H9 (cell line): ENCODE results near the gene FAM219B. TPM values are rescaled to one million over a fixed set of nuclear protein-coding genes. Genes with fewer than 3 reads are reported as not detected.

Experiments
- DNase-seq: peaks from one replicate; pipeline ENCODE4 v3.0.0-alpha.2; 2017
- H2AFZ ChIP-seq: one replicate; pipeline ENCODE4 v1.6.1; 2013; ENCODE audit warnings: mild to moderate bottlenecking, low read length, control low read depth, moderate library complexity
- H2AK5ac ChIP-seq: 2 replicates; pipeline ENCODE4 v1.6.1; 2013; ENCODE audit warnings: low read length, control low read depth, mixed read lengths; ENCODE audit not compliant: insufficient read length
- H2BK120ac ChIP-seq: one replicate; pipeline ENCODE4 v1.6.1; 2013; ENCODE audit warnings: low read depth, mild to moderate bottlenecking, low read length, control low read depth, inconsistent platforms; ENCODE audit not compliant: poor library complexity, severe bottlenecking
- H2BK12ac ChIP-seq: 2 replicates; pipeline ENCODE4 v1.6.1; 2013; ENCODE audit warnings: low read length, control low read depth, mixed read lengths, low read depth; ENCODE audit not compliant: insufficient read length
- H2BK15ac ChIP-seq: 2 replicates; pipeline ENCODE4 v1.6.1; 2013; ENCODE audit warnings: low read depth, low read length, control low read depth
- H2BK20ac ChIP-seq: one replicate; pipeline ENCODE4 v1.6.1; 2013; ENCODE audit warnings: low read depth, mild to moderate bottlenecking, low read length, control low read depth, inconsistent platforms; ENCODE audit not compliant: poor library complexity, severe bottlenecking
- H2BK5ac ChIP-seq: 2 replicates; pipeline ENCODE4 v1.6.1; 2013; ENCODE audit warnings: low read length, control low read depth, mixed read lengths; ENCODE audit not compliant: insufficient read length
- H3K14ac ChIP-seq: 2 replicates; pipeline ENCODE4 v1.6.1; 2013; ENCODE audit warnings: low read length, control low read depth; ENCODE audit not compliant: insufficient read depth
- H3K18ac ChIP-seq: 2 replicates; pipeline ENCODE4 v1.6.1; 2013; ENCODE audit warnings: low read depth, mild to moderate bottlenecking, mixed read lengths, low read length, control low read depth; ENCODE audit not compliant: insufficient read length
- H3K23ac ChIP-seq: 2 replicates; pipeline ENCODE4 v1.6.1; 2013; ENCODE audit warnings: low read length, control low read depth, mixed read lengths, low read depth; ENCODE audit not compliant: insufficient read length
- H3K23me2 ChIP-seq: 2 replicates; pipeline ENCODE4 v1.6.1; 2013; ENCODE audit warnings: low read depth, mild to moderate bottlenecking, mixed read lengths, low read length, control low read depth; ENCODE audit not compliant: insufficient read length, poor library complexity, severe bottlenecking
- H3K27ac ChIP-seq: 2 replicates; pipeline ENCODE4 v1.5.1; 2013; ENCODE audit warnings: low read length, control low read depth, mixed read lengths, low read depth; ENCODE audit not compliant: insufficient read length
- H3K27me3 ChIP-seq: 2 replicates; pipeline ENCODE4 v1.6.1; 2013; ENCODE audit warnings: low read length, control low read depth, inconsistent platforms; ENCODE audit not compliant: insufficient read depth
- H3K4ac ChIP-seq: 2 replicates; pipeline ENCODE4 v1.6.1; 2013; ENCODE audit warnings: low read depth, mild to moderate bottlenecking, control low read depth, inconsistent platforms, low read length, moderate library complexity
- H3K4me1 ChIP-seq: 2 replicates; pipeline ENCODE4 v1.6.1; 2013; ENCODE audit warnings: low read length, control low read depth, inconsistent platforms; ENCODE audit not compliant: insufficient read depth
- H3K4me2 ChIP-seq: 2 replicates; pipeline ENCODE4 v1.6.1; 2013; ENCODE audit warnings: low read length, control low read depth, mixed read lengths; ENCODE audit not compliant: insufficient read length, insufficient read depth
- H3K56ac ChIP-seq: 2 replicates; pipeline ENCODE4 v1.6.1; 2013; ENCODE audit warnings: low read depth, mild to moderate bottlenecking, mixed read lengths, low read length, control low read depth; ENCODE audit not compliant: insufficient read length
- H3K79me1 ChIP-seq: 2 replicates; pipeline ENCODE4 v1.6.1; 2013; ENCODE audit warnings: low read depth, mild to moderate bottlenecking, moderate library complexity, low read length, control low read depth, inconsistent platforms; ENCODE audit not compliant: insufficient read depth, poor library complexity, severe bottlenecking
- H3K79me2 ChIP-seq: 2 replicates; pipeline ENCODE4 v1.6.1; 2013; ENCODE audit warnings: low read length, control low read depth, inconsistent platforms; ENCODE audit not compliant: insufficient read depth
- H3K9ac ChIP-seq: 2 replicates; pipeline ENCODE4 v1.6.1; 2013; ENCODE audit warnings: low read length, control low read depth, mixed read lengths; ENCODE audit not compliant: insufficient read length; ENCODE audit errors: extremely low read depth
- H3K9me3 ChIP-seq: one replicate; pipeline ENCODE4 v1.6.1; 2013; ENCODE audit warnings: low read depth, low read length, inconsistent platforms; ENCODE audit not compliant: control insufficient read depth
- H3T11ph ChIP-seq: one replicate; pipeline ENCODE4 v1.6.1; 2013; ENCODE audit warnings: mild to moderate bottlenecking, low read length, control low read depth, inconsistent platforms
- H4K20me1 ChIP-seq: one replicate; pipeline ENCODE4 v1.6.1; 2013; ENCODE audit not compliant: control insufficient read depth, insufficient read length, insufficient read depth
- H4K5ac ChIP-seq: 2 replicates; pipeline ENCODE4 v1.6.1; 2013; ENCODE audit warnings: low read depth, mild to moderate bottlenecking, mixed read lengths, low read length, control low read depth; ENCODE audit not compliant: insufficient read length
- H4K8ac ChIP-seq: replicated peaks from 2 replicates; pipeline ENCODE4 v1.6.1; 2013; ENCODE audit warnings: low read length, control low read depth, mixed read lengths, low read depth; ENCODE audit not compliant: insufficient read length
- H4K91ac ChIP-seq: 2 replicates; pipeline ENCODE4 v1.6.1; 2013; ENCODE audit warnings: low read depth, mild to moderate bottlenecking, moderate library complexity, mixed read lengths, low read length, control low read depth; ENCODE audit not compliant: insufficient read length
- H3K27ac Mint-ChIP-seq, 3 experiments: 2 replicates in 2 of 3; 3 replicates in 1 of 3; pipeline ENCODE4 v1.8.0; 2020 to 2021; ENCODE audit warnings: mixed read lengths in 3 of 3, mild to moderate bottlenecking in 1 of 3, moderate library complexity in 1 of 3
- H3K27me3 Mint-ChIP-seq: 2 replicates; pipeline ENCODE4 v1.8.0; 2021; ENCODE audit warnings: low read depth, mild to moderate bottlenecking, moderate library complexity, mixed read lengths
- H3K36me3 Mint-ChIP-seq, 3 experiments: 2 replicates in 2 of 3; 3 replicates in 1 of 3; pipeline ENCODE4 v1.8.0; 2020 to 2021; ENCODE audit warnings: low read depth in 3 of 3, mixed read lengths in 3 of 3; ENCODE audit not compliant: insufficient read depth in 1 of 3
- H3K4me1 Mint-ChIP-seq, 2 experiments: 2 replicates each; pipeline ENCODE4 v1.8.0; 2020; ENCODE audit warnings: mixed read lengths in 2 of 2
- H3K4me3 Mint-ChIP-seq, 2 experiments: 2 replicates in 1 of 2; 3 replicates in 1 of 2; pipeline ENCODE4 v1.8.0; 2020 to 2021; ENCODE audit warnings: mild to moderate bottlenecking in 2 of 2, mixed read lengths in 2 of 2, moderate library complexity in 1 of 2
- H3K9me3 Mint-ChIP-seq, 2 experiments: 2 replicates in 1 of 2; 3 replicates in 1 of 2; pipeline ENCODE4 v1.8.0; 2020; ENCODE audit warnings: mild to moderate bottlenecking in 2 of 2, mixed read lengths in 2 of 2, moderate library complexity in 1 of 2
- WGBS: extraction: QIAGEN DNeasy Blood & Tissue Kit; methylation state at CpG from one replicate; pipeline ENCODE4 v1.1.7; 2013; ENCODE audit warnings: missing lambda C conversion rate, low lambda C conversion rate, mixed read lengths; ENCODE audit not compliant: insufficient read length; ENCODE audit errors: extremely low coverage; 5-methylcytosine and 5-hydroxymethylcytosine counted together
- total RNA-seq: library from RNA; stranded (reverse); gene quantifications from 2 replicates; pipeline ENCODE4 v1.2.1, GENCODE V29; 2021
- TF ChIP-seq, protein P1 (sequence below): fragments of 200-600 bp; sonication (generic); conservative IDR thresholded peaks from 3 replicates; pipeline ENCODE4 v1.8.0; 2021; ENCODE audit warnings: antibody characterized with exemption, mild to moderate bottlenecking

The FAM219B gene
- total RNA-seq, 1 experiment from 2014 or later, result 60.3 TPM

DNA sequence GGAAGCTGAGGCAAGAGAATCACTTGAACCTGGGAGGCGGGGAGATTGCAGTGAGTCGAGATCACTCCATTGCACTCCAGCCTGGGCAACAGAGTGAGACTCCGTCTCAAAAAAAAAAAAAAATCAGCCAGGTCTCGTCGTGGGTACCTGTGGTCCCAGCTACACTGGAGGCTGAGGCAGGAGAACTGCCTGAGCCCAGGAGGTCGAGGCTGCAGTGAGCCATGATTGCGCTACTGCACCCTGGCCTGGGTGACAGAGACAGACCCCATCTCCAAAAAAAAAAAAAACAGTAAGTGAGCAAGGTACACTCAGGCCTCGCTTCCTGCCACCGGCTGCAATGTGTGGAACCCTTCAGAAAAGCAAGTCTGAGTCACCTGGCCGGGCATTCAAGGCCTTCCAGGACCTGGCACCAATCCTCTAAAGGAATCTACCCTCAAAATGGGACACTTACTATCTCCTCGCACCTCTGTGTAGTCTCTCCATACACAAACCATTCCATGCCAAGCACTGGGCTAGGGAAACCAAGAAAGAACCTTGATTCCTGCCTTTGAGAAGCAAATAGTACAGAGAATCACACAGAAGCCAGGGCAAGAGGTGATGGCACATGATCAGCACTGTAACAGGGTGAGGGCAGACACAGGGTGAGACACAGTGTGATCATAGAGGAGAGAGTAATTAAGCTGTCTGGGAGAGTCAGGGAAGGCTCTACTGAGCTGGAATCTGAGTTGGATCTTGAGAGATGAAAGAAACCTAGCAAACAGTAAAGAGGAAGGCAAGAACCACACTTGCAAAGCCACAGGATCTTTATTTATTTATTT, 43.2 kb downstream of the FAM219B start:
- Histone ChIP-seq H3K9me3 (no peaks in the 10 kb centered on the region), H3K23me2 (no peaks in the 10 kb centered on the region), H3K9ac (no peak overlapping the region), H3K18ac (no peak overlapping the region), H3K14ac (no peak overlapping the region), H4K5ac (no peak overlapping the region), H2BK15ac (no peak overlapping the region), H3K27ac (no peak overlapping the region), H2BK5ac (no peak overlapping the region), H3K4me2 (no peak overlapping the region), H2AFZ (no peak overlapping the region), H3T11ph (no peak overlapping the region), H4K91ac (no peak overlapping the region), H3K56ac (no peak overlapping the region), H4K8ac (no peak overlapping the region), H2AK5ac (no peak overlapping the region), H3K27me3 (no peaks in the 10 kb centered on the region), H3K23ac (no peak overlapping the region), H4K20me1 (peaks cover 3% of the 10 kb centered on the region), H3K4ac (no peak overlapping the region), H3K79me1 (no peaks in the 10 kb centered on the region), H3K79me2 (peaks cover 9% of the 10 kb centered on the region; the same call in 1 of the 2 replicates), H2BK20ac (no peak overlapping the region), H3K4me1 (no peaks in the 10 kb centered on the region), H2BK12ac (no peak overlapping the region), H2BK120ac (no peak overlapping the region)
- Mint-ChIP-seq H3K27ac (peak overlapping the region in 1 of 3 experiments; percentile 15; a peak in 2 of 7 replicates), H3K27me3 (no peaks in the 10 kb centered on the region), H3K36me3 (peaks cover 6 to 15% (median 15%) of the 10 kb centered on the region in 3 experiments), H3K4me1 (peaks cover 2 to 6% of the 10 kb centered on the region in 2 experiments; a peak in 2 of 4 replicates), H3K4me3 (no peak overlapping the region), H3K9me3 (peaks cover 4% of the 10 kb centered on the region in 2 experiments; a peak in 3 of 5 replicates)
- TF ChIP-seq, protein P1, sequence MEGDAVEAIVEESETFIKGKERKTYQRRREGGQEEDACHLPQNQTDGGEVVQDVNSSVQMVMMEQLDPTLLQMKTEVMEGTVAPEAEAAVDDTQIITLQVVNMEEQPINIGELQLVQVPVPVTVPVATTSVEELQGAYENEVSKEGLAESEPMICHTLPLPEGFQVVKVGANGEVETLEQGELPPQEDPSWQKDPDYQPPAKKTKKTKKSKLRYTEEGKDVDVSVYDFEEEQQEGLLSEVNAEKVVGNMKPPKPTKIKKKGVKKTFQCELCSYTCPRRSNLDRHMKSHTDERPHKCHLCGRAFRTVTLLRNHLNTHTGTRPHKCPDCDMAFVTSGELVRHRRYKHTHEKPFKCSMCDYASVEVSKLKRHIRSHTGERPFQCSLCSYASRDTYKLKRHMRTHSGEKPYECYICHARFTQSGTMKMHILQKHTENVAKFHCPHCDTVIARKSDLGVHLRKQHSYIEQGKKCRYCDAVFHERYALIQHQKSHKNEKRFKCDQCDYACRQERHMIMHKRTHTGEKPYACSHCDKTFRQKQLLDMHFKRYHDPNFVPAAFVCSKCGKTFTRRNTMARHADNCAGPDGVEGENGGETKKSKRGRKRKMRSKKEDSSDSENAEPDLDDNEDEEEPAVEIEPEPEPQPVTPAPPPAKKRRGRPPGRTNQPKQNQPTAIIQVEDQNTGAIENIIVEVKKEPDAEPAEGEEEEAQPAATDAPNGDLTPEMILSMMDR, result no peak
- WGBS, result no CpG with 5 or more reads among the region's 11 CpGs
- DNase-seq, result no peak
